Activated T-cell treated with anti-CD3 and anti-CD28 coated beads, Interleukin-2, amount 50 U/mL, for 72 hours (primary cell): ENCODE data around the gene MMP28. TPM values are rescaled to one million over a fixed set of nuclear protein-coding genes. Genes with fewer than 3 reads are reported as not detected.
A peak's percentile ranks its signal among the peaks of the same experiment; 100 is the strongest.
"Not testable (repeated sequence)": the region's sequence is repeated elsewhere in the genome, so short reads cannot be mapped to it uniquely, and the experiment has no call there.

Experiments
- ATAC-seq, 2 donors: fragments of 150-1000 bp; cut with Tn5 transposase; replicated peaks in 1 of 2; 2 replicates each; pipeline ENCODE4 v1.10.0; 2021; ENCODE audit warnings: moderate library complexity in 2 of 2, mild to moderate bottlenecking in 1 of 2
- DNase-seq, 2 donors: peaks; one replicate each; pipeline ENCODE4 v3.0.0; 2021 to 2022; ENCODE audit warnings: mixed read lengths in 1 of 2
- H3K27ac Mint-ChIP-seq: one replicate; pipeline ENCODE4 v1.8.0; 2022; ENCODE audit warnings: mild to moderate bottlenecking, moderate library complexity, mixed read lengths
- H3K27me3 Mint-ChIP-seq: one replicate; pipeline ENCODE4 v1.8.0; 2022; ENCODE audit warnings: low read depth, mixed read lengths
- H3K36me3 Mint-ChIP-seq, 2 donors: one replicate each; pipeline ENCODE4 v1.8.0; 2022; ENCODE audit warnings: mixed read lengths in 2 of 2, mild to moderate bottlenecking in 1 of 2; ENCODE audit not compliant: insufficient read depth in 2 of 2
- H3K4me1 Mint-ChIP-seq: one replicate; pipeline ENCODE4 v1.8.0; 2022; ENCODE audit warnings: low read depth, mixed read lengths
- H3K4me3 Mint-ChIP-seq, 2 donors: one replicate each; pipeline ENCODE4 v1.8.0; 2022; ENCODE audit warnings: mild to moderate bottlenecking in 2 of 2, mixed read lengths in 2 of 2, moderate library complexity in 2 of 2
- H3K9me3 Mint-ChIP-seq, 2 donors: one replicate each; pipeline ENCODE4 v1.8.0; 2022; ENCODE audit warnings: mixed read lengths in 2 of 2
- total RNA-seq, 2 donors: library from RNA; stranded (reverse); gene quantifications; one replicate each; pipeline ENCODE4 v1.2.3, GENCODE V29; 2022

The MMP28 gene
- total RNA-seq, 2 donors from 2014 or later, result 0.96 TPM; not detected in 1

- DNase-seq (no peak), ATAC-seq (no peak)
- Mint-ChIP-seq H3K9me3 (no peaks in the 10 kb centered on the region), H3K36me3 (no peaks in the 10 kb centered on the region), H3K27me3 (peaks cover 31% of the 10 kb centered on the region), H3K4me1 (peaks cover 26% of the 10 kb centered on the region), H3K4me3 (no peak overlapping the region), H3K27ac (no peak overlapping the region)
Observed at GRCh38 chr17:35752471-35752870, 43.0 kb downstream of the MMP28 start.

GRCh38 chr17:35751541-35751940 is 43.9 kb downstream of the MMP28 start:
- not testable (repeated sequence) for H3K27ac Mint-ChIP-seq, H3K9me3 Mint-ChIP-seq, H3K4me3 Mint-ChIP-seq, DNase-seq, ATAC-seq, H3K36me3 Mint-ChIP-seq
- Mint-ChIP-seq H3K4me1 (peaks cover 26% of the 10 kb centered on the region), H3K27me3 (peaks cover 31% of the 10 kb centered on the region)

DNA sequence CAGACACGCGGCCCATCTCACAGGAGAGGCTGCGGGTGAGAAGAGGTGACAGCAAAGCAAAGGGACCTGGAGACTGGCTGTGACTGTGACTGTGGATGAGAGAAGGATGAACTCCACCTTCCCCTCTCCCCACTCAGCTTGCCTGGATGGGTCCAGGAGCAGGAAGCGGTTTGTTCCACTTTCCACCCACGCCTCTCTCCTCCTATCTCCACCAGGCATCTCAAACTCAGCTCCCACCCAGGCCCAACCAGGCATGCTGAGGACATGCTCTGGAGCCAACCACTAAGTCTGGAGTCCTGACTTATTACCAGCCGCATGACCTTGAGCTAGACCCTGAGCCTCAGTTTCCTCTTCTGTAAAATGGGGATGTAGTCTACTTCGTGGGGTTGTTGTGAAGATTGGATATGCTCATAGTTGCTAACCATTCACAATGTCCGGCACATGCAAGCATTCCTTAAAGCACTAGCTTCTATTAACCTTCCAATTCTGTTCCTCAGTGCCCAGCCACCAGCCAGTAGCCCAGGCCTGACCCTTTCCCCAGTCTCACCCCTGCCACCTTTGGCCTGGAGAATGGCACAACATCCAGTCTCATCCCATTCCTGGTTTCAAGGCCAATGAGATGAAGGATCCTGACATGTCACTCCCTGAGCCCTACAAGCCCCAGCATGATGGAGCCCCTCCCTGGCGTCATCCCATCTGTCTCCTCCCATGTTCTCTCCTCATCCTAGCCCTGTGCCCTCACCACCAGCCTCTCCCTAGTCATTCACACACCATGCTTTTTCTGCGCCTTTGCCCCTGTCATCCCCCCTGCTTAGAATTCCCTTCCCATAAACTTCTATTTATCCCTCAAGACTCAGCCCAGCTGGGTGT is 44.7 kb downstream of the MMP28 start:
- peak overlapping the region; percentile 42 to 68 for H3K4me3 Mint-ChIP-seq
- H3K9me3 Mint-ChIP-seq, result no peaks in the 10 kb centered on the region
- DNase-seq (no peak), ATAC-seq (no peak)
- peaks cover 31% of the 10 kb centered on the region for H3K27me3 Mint-ChIP-seq
- peaks cover 26% of the 10 kb centered on the region for H3K4me1 Mint-ChIP-seq
- H3K36me3 Mint-ChIP-seq, result no peaks in the 10 kb centered on the region
- H3K27ac Mint-ChIP-seq, result no peak overlapping the region

DNA sequence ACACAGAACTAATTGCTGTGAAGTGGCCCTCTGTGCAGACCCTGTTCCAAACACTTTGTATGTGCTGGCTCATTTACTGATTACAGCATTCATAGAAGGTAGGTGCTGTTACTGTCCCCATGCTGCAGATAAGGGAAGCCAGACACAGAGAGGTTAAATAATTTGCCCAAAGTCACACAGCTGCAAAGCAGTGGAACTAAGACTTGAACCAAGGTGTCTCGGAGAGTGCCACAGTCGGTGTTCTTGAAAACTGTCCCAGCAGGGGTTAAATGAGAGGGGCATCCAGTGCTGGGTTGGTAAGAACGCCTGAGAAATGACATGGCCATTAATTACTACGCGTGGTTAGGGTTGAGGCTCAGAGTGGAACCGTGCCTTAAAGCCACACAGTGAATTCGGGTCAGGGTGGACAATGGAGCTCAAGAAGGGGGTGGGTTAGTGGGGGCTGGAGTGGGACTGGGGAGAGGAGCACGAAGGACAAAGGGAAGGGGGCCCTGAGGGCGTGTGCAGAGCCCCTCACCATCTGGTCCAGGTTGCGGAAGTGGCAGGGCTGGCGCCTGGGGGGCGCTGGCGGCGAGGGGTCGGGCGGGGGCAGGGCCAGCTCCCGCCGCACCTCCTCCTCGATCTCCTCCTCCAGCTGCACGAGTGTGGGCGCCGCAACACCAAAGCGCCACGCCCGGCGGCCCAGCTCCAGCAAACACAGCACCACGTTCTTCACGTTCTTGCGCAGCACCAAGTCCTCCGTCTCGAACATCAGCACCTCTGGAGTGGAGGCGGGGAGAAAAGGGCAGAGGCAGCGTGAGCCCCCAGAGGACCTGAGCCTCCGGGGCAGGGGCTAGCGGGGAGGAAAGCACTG is 45.7 kb downstream of the MMP28 start:
- no peaks in the 10 kb centered on the region for H3K36me3 Mint-ChIP-seq
- ATAC-seq, result peak in 1 of 2 donors; percentile 6
- no peak overlapping the region for H3K27ac Mint-ChIP-seq
- DNase-seq, result no peak
- no peaks in the 10 kb centered on the region for H3K9me3 Mint-ChIP-seq
- H3K4me1 Mint-ChIP-seq, result peaks cover 26% of the 10 kb centered on the region
- H3K4me3 Mint-ChIP-seq, result peak overlapping the region; percentile 47 to 68
- H3K27me3 Mint-ChIP-seq, result peaks cover 31% of the 10 kb centered on the region

DNA sequence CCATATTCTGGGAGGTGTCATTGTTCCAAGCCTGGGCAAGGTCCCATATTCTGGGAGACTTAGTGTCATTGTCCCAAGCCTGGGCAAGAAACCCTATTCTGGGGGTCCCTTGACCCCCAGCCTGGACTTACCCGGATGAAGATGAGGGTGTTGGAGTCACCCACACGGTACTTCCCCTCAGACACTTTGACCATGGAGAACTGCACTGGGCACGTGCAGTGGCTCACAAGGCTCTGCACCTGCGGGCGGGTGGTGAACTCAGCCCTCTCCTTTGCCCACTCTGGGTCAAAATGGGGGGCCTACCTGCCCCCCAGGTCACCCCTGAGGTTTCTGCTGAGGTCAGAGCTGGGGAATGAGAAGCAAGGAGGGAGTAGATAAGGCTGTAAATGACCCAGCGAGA is 46.5 kb downstream of the MMP28 start:
- no peak for DNase-seq
- Mint-ChIP-seq H3K36me3 (no peaks in the 10 kb centered on the region), H3K27ac (no peak overlapping the region), H3K4me1 (peaks cover 26% of the 10 kb centered on the region), H3K4me3 (no peak overlapping the region), H3K27me3 (peaks cover 31% of the 10 kb centered on the region), H3K9me3 (no peaks in the 10 kb centered on the region)
- ATAC-seq, result no peak

GRCh38 chr17:35748341-35748841 is 47.0 kb downstream of the MMP28 start:
- peaks cover 37% of the 10 kb centered on the region for H3K27me3 Mint-ChIP-seq
- peak in 1 of 2 donors; percentile 9 for ATAC-seq
- no peak overlapping the region for H3K27ac Mint-ChIP-seq
- peaks cover 26% of the 10 kb centered on the region for H3K4me1 Mint-ChIP-seq
- H3K9me3 Mint-ChIP-seq, result no peaks in the 10 kb centered on the region
- no peaks in the 10 kb centered on the region for H3K36me3 Mint-ChIP-seq
- no peak overlapping the region for H3K4me3 Mint-ChIP-seq
- DNase-seq, result no peak

DNA sequence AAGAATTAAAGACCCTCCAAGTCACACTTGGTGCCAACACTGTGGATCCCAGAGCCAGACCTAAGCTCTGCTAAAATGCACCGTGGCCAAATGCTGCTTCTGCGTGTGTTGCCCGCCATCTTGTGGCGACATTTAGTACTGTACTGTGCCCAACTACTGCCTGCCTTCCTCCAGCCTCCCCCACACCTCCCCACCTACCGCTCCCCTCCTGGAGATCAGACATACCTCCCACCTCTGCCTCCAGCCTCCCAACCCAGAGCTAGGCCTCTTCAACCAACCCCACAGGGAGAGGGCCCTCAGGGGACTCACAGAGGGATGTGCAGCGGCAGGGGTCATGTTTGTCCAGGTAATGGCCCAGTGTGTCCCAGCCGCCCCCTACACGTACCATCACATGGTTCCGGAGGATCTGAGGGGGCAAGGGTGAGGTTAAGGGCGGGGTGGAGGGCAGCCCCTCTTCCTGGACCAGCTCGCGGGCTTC is 47.9 kb downstream of the MMP28 start:
- Mint-ChIP-seq H3K36me3 (no peaks in the 10 kb centered on the region), H3K4me1 (peaks cover 26% of the 10 kb centered on the region), H3K4me3 (no peak overlapping the region), H3K27me3 (peaks cover 39% of the 10 kb centered on the region), H3K27ac (no peak overlapping the region), H3K9me3 (no peaks in the 10 kb centered on the region)
- ATAC-seq, result peak; percentile 84 to 89
- peak; percentile 79 to 82 for DNase-seq

DNA sequence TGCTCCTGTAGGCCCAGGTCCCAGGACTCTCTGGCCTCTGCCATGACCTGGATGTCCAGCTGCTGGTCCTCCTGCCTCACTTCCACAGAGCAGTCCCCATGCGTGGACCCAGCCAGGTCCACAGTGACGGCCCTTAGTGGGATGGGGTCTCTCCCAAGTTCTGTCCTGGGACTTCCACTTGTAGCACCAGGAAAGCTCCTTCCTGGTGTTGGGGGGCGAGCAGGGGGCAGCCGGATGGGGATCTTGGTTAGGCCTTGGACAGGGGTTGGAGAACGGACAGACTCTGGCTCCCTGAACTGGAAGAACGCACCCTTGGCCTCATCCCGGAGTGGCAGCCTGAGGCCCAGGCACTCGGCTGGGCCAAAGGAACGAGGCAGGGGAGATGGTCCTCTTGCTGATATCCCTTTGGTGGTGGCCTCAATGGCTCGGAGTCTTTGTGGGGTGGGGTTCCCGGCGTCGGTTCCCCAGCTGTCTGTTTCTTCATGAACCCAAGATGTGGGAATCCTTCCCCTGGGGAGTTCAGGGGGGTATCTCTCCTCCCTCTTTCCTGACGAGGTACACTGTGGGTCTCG is 49.6 kb downstream of the MMP28 start:
- Mint-ChIP-seq H3K27ac (no peak overlapping the region), H3K9me3 (no peaks in the 10 kb centered on the region), H3K36me3 (no peaks in the 10 kb centered on the region), H3K4me1 (peaks cover 26% of the 10 kb centered on the region), H3K27me3 (peaks cover 46% of the 10 kb centered on the region), H3K4me3 (no peak overlapping the region)
- DNase-seq (no peak), ATAC-seq (no peak)

DNA sequence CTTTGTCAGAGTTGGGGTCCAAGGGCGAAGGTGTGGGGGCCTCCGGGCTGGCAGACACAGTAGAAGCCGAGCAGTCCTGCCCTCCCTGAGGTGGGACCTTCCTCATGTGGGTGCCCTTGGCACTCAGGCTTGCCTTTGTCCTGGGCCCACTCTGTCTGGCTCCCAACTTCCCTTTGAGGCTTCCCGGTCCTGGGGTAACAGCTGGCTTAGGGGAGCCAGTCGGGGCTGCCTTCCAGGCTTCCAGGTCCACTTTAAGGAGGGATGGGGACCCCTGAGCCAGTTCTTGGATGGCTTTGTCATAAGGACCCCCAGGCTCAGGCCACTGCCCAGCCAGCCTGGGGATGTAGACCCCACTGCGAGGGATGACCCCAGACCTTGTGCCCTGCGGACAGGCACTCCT is 50.2 kb downstream of the MMP28 start:
- Mint-ChIP-seq H3K4me3 (no peak overlapping the region), H3K36me3 (no peaks in the 10 kb centered on the region), H3K9me3 (no peaks in the 10 kb centered on the region), H3K27me3 (peaks cover 46% of the 10 kb centered on the region), H3K27ac (no peak overlapping the region), H3K4me1 (peaks cover 20% of the 10 kb centered on the region)
- DNase-seq (no peak), ATAC-seq (no peak)

GRCh38 chr17:35744830-35745229 is 50.6 kb downstream of the MMP28 start:
- Mint-ChIP-seq H3K27me3 (peaks cover 46% of the 10 kb centered on the region), H3K4me1 (peaks cover 16% of the 10 kb centered on the region), H3K9me3 (no peaks in the 10 kb centered on the region), H3K27ac (no peak overlapping the region), H3K36me3 (no peaks in the 10 kb centered on the region), H3K4me3 (no peak overlapping the region)
- DNase-seq (no peak), ATAC-seq (no peak)

- Mint-ChIP-seq H3K36me3 (no peaks in the 10 kb centered on the region), H3K27ac (no peak overlapping the region), H3K27me3 (peaks cover 40% of the 10 kb centered on the region), H3K9me3 (no peaks in the 10 kb centered on the region), H3K4me3 (no peak overlapping the region), H3K4me1 (peaks cover 7% of the 10 kb centered on the region)
- no peak for ATAC-seq
- DNase-seq, result no peak
Observed at GRCh38 chr17:35743626-35744328, 51.7 kb downstream of the MMP28 start.

DNA sequence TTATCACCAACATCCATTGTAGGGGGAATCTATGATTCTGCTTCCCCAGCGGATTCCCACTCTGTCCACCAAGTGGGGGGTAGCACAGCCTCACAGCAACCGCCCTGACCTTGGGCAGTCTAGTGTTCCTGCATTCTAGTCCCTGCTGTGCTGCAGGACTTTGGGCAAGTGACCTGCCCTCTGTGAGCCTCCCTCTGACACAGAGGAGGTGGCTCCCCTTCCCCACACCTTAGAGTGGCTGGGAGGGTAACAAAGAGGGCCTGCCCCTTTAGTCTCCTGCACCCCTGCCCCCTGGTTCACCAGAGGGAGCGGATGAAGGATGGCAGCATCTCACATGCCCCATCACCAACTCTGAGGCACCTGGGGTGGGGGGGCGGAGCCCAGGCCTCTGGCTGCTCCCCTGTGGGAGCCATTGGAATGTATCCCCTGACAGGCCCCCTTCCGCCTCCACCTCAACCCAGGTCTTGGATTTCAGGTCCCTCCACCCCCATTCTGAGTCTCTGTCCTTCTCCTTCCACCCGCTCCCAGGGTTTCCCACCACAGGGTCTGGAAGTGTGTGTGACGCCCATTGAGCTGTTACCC is 52.5 kb downstream of the MMP28 start:
- no peak overlapping the region for H3K4me3 Mint-ChIP-seq
- H3K27ac Mint-ChIP-seq, result no peak overlapping the region
- H3K9me3 Mint-ChIP-seq, result no peaks in the 10 kb centered on the region
- no peaks in the 10 kb centered on the region for H3K4me1 Mint-ChIP-seq
- no peak for DNase-seq
- no peaks in the 10 kb centered on the region for H3K36me3 Mint-ChIP-seq
- ATAC-seq, result no peak
- peaks cover 38% of the 10 kb centered on the region for H3K27me3 Mint-ChIP-seq
